K562 treated with DMSO at 1 percent for 12 hours (cell line): Measurements from ENCODE around the gene IL17C. TPM values are rescaled to one million over a fixed set of nuclear protein-coding genes. Genes with fewer than 3 reads are reported as not detected.

Source experiments
- total RNA-seq: library from RNA; unstranded; fragments of 300-600 nt; gene quantifications from 2 replicates; pipeline ENCODE4 v1.2.3, GENCODE V29; 2022; ENCODE audit not compliant: insufficient read depth

IL17C gene, protein sequence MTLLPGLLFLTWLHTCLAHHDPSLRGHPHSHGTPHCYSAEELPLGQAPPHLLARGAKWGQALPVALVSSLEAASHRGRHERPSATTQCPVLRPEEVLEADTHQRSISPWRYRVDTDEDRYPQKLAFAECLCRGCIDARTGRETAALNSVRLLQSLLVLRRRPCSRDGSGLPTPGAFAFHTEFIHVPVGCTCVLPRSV
- not detected in 2 replicates for total RNA-seq

DNA sequence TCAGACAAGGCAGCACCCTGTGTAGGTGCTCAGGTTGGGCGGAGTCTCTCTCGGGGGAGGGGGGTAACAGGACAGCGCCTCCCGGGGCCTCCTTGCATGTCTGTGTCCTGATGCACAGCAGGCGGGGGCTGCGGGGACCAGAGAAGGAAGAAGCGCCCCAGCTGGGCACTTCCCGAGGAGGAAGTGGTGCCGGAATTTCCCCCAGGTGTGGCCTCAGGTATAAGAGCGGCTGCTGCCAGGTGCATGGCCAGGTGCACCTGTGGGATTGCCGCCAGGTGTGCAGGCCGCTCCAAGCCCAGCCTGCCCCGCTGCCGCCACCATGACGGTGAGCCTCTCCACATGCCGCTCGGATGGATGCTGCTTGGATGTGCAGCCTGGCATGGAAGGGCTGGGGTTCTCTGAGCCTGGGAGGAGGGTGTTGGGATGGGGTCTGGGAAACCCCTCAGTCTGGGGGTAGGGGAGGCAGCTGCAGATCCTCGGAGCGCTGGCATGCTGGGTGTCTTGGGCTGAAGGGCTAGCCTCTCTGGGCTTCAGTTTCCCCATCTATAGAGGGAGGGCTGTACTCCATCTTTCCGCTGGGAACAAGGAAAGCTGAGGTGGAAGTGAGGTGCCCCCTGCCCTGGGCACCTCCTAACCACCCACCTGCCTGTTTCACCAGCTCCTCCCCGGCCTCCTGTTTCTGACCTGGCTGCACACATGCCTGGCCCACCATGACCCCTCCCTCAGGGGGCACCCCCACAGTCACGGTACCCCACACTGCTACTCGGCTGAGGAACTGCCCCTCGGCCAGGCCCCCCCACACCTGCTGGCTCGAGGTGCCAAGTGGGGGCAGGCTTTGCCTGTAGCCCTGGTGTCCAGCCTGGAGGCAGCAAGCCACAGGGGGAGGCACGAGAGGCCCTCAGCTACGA, at the start of gene IL17C:
TSS of gene IL17C (plus strand) at position 250 of the 908 bp plus-strand sequence. CDS start at position 320, 70 bp downstream.

DNA sequence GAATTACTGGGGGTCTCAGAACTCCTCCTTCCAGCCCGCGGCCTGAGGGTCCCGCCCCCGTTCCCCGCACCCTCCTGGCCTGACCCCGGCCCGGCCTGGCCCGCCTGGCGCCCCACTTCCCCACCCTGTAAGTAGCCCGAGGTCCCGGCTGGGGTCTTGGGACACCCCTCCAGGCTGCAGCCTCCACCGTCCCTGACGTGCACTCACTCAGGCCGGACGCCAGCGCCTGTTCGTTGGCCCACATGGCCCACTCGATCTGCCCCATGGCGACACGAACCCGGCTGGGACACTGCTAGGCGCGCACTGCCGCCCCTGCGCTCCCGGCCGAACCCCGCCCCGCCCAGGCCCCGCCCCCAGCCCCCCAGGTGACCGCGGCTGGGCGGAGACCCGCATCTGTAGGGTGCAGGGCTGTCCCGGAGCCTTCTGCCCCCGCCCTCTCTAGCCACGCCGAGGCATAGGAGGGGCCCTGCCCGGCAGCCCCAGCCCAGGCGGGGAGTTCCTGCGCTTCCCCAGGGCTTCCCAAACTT, 12.4 kb downstream of the IL17C start, which contains the start of gene CYBA:
TSS of gene CYBA (minus strand) at position 305 of the 527 bp plus-strand sequence. CDS start at position 265, 40 bp downstream.

DNA sequence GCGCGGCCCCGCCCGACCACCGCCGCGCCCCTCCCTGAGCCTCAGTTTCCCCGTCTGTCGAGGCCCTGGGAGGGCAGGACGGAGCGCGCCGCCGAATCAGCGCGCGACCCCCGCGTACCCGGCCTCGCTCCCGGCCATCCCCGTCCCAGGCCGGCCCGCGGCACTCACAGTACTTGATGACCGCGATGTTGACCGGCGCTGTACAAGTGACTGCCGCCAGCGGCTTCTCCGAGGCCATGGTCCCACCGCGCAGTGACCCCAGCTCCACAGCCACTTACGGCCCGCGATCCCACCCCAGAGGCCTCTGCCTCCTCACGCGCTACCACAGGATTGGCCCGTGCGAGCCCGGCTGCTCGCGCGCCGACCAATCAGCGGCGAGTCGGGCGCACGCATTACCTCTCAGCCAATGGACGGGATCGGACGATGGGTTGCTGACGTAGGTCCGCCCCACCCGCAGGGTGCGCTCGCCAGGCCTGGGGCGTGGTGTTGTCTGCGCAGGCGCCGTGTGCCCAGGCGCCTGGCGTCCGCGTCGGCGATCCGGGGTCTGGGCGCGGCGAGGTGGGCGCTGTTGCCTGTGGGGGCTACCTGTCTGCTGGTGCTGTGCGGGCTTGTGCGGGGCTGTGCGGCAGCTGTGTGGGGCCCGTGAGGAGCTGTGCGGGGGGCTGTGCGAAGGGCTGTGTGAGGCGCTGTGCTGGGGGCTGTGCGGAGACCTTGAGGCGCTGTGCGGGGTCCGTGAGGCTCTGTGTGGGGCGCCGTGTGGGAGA, 24.7 kb downstream of the IL17C start, which contains the start of gene MVD:
TSS of gene MVD (minus strand) at position 249 of the 764 bp plus-strand sequence. CDS start at position 238, 11 bp downstream.

DNA sequence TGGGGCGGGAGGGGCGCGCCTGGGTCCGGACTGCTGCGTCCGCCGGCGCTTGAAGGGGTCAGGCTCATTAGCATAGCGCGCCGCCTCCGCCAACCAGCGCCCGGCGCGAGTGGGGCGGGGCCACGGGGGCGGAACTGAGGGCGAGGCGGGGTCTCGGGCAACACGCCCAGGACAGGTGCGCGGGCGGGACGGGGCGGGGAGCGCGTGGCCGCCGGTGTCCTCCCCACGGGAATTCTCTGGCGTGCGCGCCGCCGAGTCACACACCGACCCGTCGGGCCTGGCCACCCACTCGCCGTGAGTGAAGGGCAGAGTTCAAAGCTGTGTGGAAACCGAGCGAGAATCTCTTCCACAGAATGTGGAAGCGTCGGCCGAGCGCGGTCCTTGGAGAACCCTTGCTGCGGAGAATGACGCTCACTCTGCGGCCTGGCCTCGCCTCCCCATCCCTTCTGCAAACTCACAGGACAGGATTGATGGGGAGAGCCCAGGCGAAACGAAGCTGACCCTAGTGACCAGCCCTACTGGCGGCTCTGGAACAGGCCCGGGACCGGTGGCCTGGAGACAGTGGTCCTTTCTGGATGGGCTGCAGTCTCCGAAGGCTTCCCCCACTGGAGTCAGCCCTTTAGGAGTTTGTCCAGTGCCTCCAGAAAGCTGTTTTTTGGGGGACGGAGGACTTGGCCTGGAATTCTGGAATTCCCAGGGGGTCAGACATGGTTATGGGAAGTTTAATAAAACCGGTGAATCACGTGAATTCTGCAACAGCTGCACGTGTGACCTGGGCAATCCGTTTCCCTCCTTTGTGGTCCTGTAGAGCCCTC, 48.3 kb downstream of the IL17C start, which contains the start of gene SNAI3:
TSS of gene SNAI3 (minus strand) at position 69 of the 815 bp plus-strand sequence. CDS start 101 bp downstream, outside the sequence.

Other genes with a start within 250 kb of the IL17C start
- 6.0 and 11.0 TPM in 2 replicates for gene ZFPM1, start 185.3 kb upstream of the IL17C start, total RNA-seq
- 37.9 and 75.0 TPM in 2 replicates for gene ZC3H18, start 68.2 kb upstream of the IL17C start, total RNA-seq
- 459 and 717 TPM in 2 replicates for gene CYBA, start 12.5 kb downstream of the IL17C start, total RNA-seq
- gene MVD, start 24.5 kb downstream of the IL17C start, total RNA-seq = 89.7 and 113 TPM in 2 replicates
- 1.8 and 2.2 TPM in 2 replicates for gene SNAI3, start 47.9 kb downstream of the IL17C start, total RNA-seq
- gene RNF166, start 67.8 kb downstream of the IL17C start, total RNA-seq = 58.0 and 63.2 TPM in 2 replicates
- gene CTU2, start 67.9 kb downstream of the IL17C start, total RNA-seq = 25.5 and 32.8 TPM in 2 replicates
- 196 and 242 TPM in 2 replicates for gene PIEZO1, start 146.6 kb downstream of the IL17C start, total RNA-seq
- 218 and 221 TPM in 2 replicates for gene CDT1, start 165.2 kb downstream of the IL17C start, total RNA-seq
- 182 and 235 TPM in 2 replicates for gene APRT, start 173.4 kb downstream of the IL17C start, total RNA-seq
- gene GALNS, start 218.4 kb downstream of the IL17C start, total RNA-seq = 6.3 and 12.1 TPM in 2 replicates
- 52.8 and 54.1 TPM in 2 replicates for gene TRAPPC2L, start 218.6 kb downstream of the IL17C start, total RNA-seq
- gene PABPN1L, start 228.1 kb downstream of the IL17C start, total RNA-seq = not detected in 2 replicates